OCI-LY1 (cell line): ENCODE measurements around the gene ERBB4.

Experiments
- H2AFZ ChIP-seq: fragments of 200-600 bp; sonication (generic), shearing (Covaris generic); 2 replicates; pipeline ENCODE4 v1.6.0; 2014; ENCODE audit warnings: antibody characterized with exemption, mild to moderate bottlenecking, low read length
- H3F3A ChIP-seq: fragments of 200-600 bp; sonication (generic), shearing (Covaris generic); 2 replicates; pipeline ENCODE4 v1.6.0; 2014; ENCODE audit warnings: mild to moderate bottlenecking, antibody characterized with exemption, low read length, moderate library complexity; ENCODE audit not compliant: insufficient read depth
- H3K27ac ChIP-seq: fragments of 200-600 bp; sonication (generic); 2 replicates; pipeline ENCODE4 v1.5.1; 2014; ENCODE audit warnings: low read length, mixed run types, mild to moderate bottlenecking, low read depth; ENCODE audit not compliant: poor library complexity, severe bottlenecking
- H3K27me3 ChIP-seq: fragments of 200-600 bp; sonication (generic); 2 replicates; pipeline ENCODE4 v1.6.0; 2014; ENCODE audit warnings: antibody characterized with exemption, mild to moderate bottlenecking, low read length, moderate library complexity; ENCODE audit not compliant: insufficient read depth
- H3K36me3 ChIP-seq: fragments of 200-600 bp; sonication (generic); 2 replicates; pipeline ENCODE4 v1.6.1; 2014; ENCODE audit warnings: mild to moderate bottlenecking, antibody characterized with exemption, low read length, moderate library complexity, mixed read lengths; ENCODE audit not compliant: insufficient read depth
- H3K4me1 ChIP-seq: fragments of 200-600 bp; sonication (generic); 2 replicates; pipeline ENCODE4 v1.5.1; 2014; ENCODE audit warnings: mild to moderate bottlenecking, low read length, moderate library complexity; ENCODE audit not compliant: insufficient read depth, severe bottlenecking
- H3K4me2 ChIP-seq: fragments of 200-600 bp; sonication (generic), shearing (Covaris generic); 2 replicates; pipeline ENCODE4 v1.6.1; 2014; ENCODE audit warnings: low read length
- H3K4me3 ChIP-seq: fragments of 200-600 bp; sonication (generic); 2 replicates; pipeline ENCODE4 v1.5.1; 2014; ENCODE audit warnings: low read length, low read depth, mild to moderate bottlenecking, mixed read lengths; ENCODE audit not compliant: poor library complexity, severe bottlenecking
- H3K79me2 ChIP-seq: fragments of 200-600 bp; shearing (Covaris generic); 2 replicates; pipeline ENCODE4 v1.6.1; 2016; ENCODE audit warnings: mixed run types, low read length, mixed read lengths; ENCODE audit not compliant: insufficient read depth
- H3K9ac ChIP-seq: fragments of 200-600 bp; sonication (generic), shearing (Covaris generic); 2 replicates; pipeline ENCODE4 v1.6.1; 2014; ENCODE audit warnings: mild to moderate bottlenecking, low read length, mixed read lengths
- H3K9me2 ChIP-seq: fragments of 200-600 bp; sonication (generic), shearing (Covaris generic); 2 replicates; pipeline ENCODE4 v1.6.1; 2014; ENCODE audit warnings: low read depth, mild to moderate bottlenecking, low read length, mixed read lengths
- H3K9me3 ChIP-seq: fragments of 200-600 bp; shearing (Covaris generic); 2 replicates; pipeline ENCODE4 v1.6.1; 2014; ENCODE audit warnings: low read length, mixed read lengths
- H4K20me1 ChIP-seq: fragments of 200-600 bp; sonication (generic), shearing (Covaris generic); 2 replicates; pipeline ENCODE4 v1.6.0; 2016; ENCODE audit warnings: mild to moderate bottlenecking, low read length; ENCODE audit not compliant: insufficient read depth
- CTCF ChIP-seq: fragments of 200-600 bp; sonication (generic), shearing (Covaris generic); IDR thresholded peaks from 2 replicates; pipeline ENCODE4 v1.5.1; 2017; ENCODE audit warnings: mild to moderate bottlenecking, antibody characterized with exemption, low read length, moderate library complexity, mixed read lengths
- EZH2 ChIP-seq: fragments of 200-600 bp; sonication (generic), shearing (Covaris generic); IDR thresholded peaks from 2 replicates; pipeline ENCODE4 v1.8.0; 2017; ENCODE audit warnings: borderline replicate concordance, mixed run types, mild to moderate bottlenecking, antibody characterized with exemption, low read length, moderate library complexity, mixed read lengths

ERBB4 gene

DNA sequence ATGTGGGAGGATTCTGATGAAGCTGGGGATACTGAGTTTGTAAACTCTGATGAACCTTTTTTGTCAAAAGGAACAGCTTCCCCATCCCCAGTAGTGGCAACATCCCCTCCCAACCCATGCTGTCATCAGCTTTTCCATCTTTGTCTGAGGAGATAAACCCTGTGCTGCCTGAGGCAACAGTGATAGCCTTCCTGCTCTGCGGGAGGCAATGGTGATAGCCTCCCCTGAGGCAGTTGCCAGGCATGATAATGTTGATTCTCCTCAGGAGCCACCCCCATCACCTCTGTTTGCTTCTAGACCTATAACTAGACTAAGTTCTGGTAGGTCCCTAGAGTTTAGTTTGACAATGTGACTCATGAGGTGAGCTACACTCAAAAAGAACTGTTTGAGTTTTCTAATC lies 97.5 kb downstream of the ERBB4 start:
- Histone ChIP-seq H3K9ac (no peak overlapping the region), H3K36me3 (no peaks in the 10 kb centered on the region), H3K4me3 (no peak overlapping the region), H3K4me2 (no peak overlapping the region), H3K9me3 (no peaks in the 10 kb centered on the region), H3K4me1 (no peaks in the 10 kb centered on the region), H3K27ac (no peak overlapping the region), H2AFZ (no peak overlapping the region), H3K9me2 (no peaks in the 10 kb centered on the region), H3F3A (no peaks in the 10 kb centered on the region), H3K27me3 (no peaks in the 10 kb centered on the region), H3K79me2 (no peaks in the 10 kb centered on the region), H4K20me1 (no peaks in the 10 kb centered on the region)
- TF ChIP-seq EZH2 (no peak), CTCF (no peak)

DNA sequence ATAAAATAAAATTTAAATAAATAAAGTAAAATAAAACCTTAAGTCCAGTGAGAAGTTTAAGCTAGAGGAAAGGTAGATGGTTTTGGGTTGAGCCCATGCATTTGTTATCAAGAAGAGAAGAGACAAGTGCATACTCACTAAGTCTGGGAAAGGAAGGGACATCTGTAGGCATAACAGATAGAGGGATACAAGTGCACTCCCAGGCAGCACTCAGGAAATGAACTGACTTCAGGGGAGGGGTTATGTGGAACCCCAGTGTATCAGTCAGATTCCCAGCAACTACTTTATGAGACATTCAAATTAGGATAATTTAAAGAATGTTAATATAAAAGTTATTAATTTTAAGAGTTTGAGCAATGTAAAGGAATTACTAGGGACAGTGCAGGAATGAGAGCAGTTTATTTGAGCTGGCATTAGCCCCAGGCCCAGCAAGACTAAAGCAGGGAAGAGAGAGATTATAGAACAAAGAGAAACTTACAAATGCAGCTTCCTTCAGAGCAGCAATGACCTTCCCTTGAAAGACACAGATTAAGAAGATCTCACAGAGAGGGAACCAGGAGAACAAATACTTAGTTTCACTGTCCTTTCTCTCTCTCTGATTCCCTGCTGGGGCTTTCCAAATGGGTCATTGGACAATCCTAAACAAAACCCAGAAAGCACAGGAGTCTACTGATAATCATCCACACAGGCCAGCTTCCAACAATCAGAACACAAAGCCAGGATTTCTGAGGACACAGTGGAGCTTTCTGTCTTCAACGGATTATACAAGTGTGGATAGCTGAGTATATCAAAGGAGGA lies 109.7 kb downstream of the ERBB4 start:
- Histone ChIP-seq H2AFZ (0 out of 2 replicates have a peak overlapping the region, but pooled peaks have one; percentile 36), H3K27ac (no peak overlapping the region), H3K9me2 (no peaks in the 10 kb centered on the region), H3K9me3 (no peaks in the 10 kb centered on the region), H3K36me3 (no peaks in the 10 kb centered on the region), H3K4me2 (no peak overlapping the region), H3K4me1 (no peaks in the 10 kb centered on the region), H3F3A (no peaks in the 10 kb centered on the region), H3K27me3 (no peaks in the 10 kb centered on the region), H4K20me1 (no peaks in the 10 kb centered on the region), H3K79me2 (no peaks in the 10 kb centered on the region), H3K9ac (no peak overlapping the region), H3K4me3 (no peak overlapping the region)
- TF ChIP-seq CTCF: no peak
- no peak for TF ChIP-seq EZH2

DNA sequence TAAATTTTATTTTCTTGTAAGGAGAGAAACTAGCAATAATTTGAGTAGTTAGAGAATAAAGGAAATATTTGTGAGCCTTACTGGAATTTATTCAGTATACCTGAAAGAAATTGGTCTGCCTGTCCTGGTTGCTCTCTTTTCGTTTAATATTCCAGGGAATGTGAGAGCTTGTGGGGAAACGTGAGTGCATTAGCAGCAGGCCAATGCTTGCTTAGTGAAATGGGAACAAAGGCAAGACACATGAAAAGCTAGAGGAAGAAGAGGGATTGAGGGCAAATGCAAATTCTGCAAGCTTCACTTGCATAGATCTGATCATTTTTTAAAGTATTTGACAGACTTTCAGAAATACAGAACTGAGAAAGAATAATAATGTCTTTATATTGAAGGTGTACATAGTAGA lies 111.0 kb downstream of the ERBB4 start:
- Histone ChIP-seq H3K4me2 (no peak overlapping the region), H3K9me3 (no peaks in the 10 kb centered on the region), H3F3A (no peaks in the 10 kb centered on the region), H3K36me3 (no peaks in the 10 kb centered on the region), H3K9me2 (no peaks in the 10 kb centered on the region), H4K20me1 (no peaks in the 10 kb centered on the region), H3K4me3 (no peak overlapping the region), H3K27ac (no peak overlapping the region), H3K4me1 (no peaks in the 10 kb centered on the region), H3K79me2 (no peaks in the 10 kb centered on the region), H2AFZ (no peak overlapping the region), H3K9ac (no peak overlapping the region), H3K27me3 (no peaks in the 10 kb centered on the region)
- no peak for TF ChIP-seq CTCF
- no peak for TF ChIP-seq EZH2
